Psoas muscle (tissue), 8 donors: ENCODE data around the gene ID1. TPM values are rescaled to one million over a fixed set of nuclear protein-coding genes. Genes with fewer than 3 reads are reported as not detected.

Source experiments
- ATAC-seq, 4 donors: fragments of 200-7000 bp; cut with Tn5 transposase; one replicate each; pipeline ENCODE4 v1.9.1; 2020; ENCODE audit warnings: moderate library complexity in 3 of 4, mild to moderate bottlenecking in 2 of 4
- DNase-seq, 2 donors: peaks; one replicate each; pipeline ENCODE4 v3.0.0-alpha.2; 2020
- H3K27ac ChIP-seq: fragments of 200-600 bp; one replicate; pipeline ENCODE4 v1.8.0; 2022
- H3K27me3 ChIP-seq, 3 donors: fragments of 200-600 bp in 1 of 3; one replicate each; pipeline versions ENCODE4 v1.6.1 to v1.8.0; 2013 to 2022; ENCODE audit warnings: low read length in 2 of 3, mild to moderate bottlenecking in 2 of 3, moderate library complexity in 1 of 3; ENCODE audit not compliant: insufficient read depth in 3 of 3
- H3K36me3 ChIP-seq, 2 donors: fragments of 200-600 bp in 1 of 2; one replicate each; pipeline versions ENCODE4 v1.6.1 to v1.8.0; 2013 to 2022; ENCODE audit warnings: low read depth in 1 of 2, mild to moderate bottlenecking in 1 of 2, moderate library complexity in 1 of 2; ENCODE audit not compliant: insufficient read depth in 1 of 2
- H3K4me1 ChIP-seq: fragments of 200-600 bp; one replicate; pipeline ENCODE4 v1.8.0; 2022
- H3K4me3 ChIP-seq: fragments of 200-600 bp; one replicate; pipeline ENCODE4 v1.8.0; 2022; ENCODE audit warnings: mild to moderate bottlenecking
- H3K9me3 ChIP-seq: fragments of 200-600 bp; one replicate; pipeline ENCODE4 v1.8.0; 2022
- CTCF ChIP-seq: fragments of 200-600 bp; IDR thresholded peaks from one replicate; pipeline ENCODE4 v1.8.0; 2022; ENCODE audit warnings: antibody characterized with exemption
- WGBS, 3 donors: extraction: QIAGEN DNeasy Blood & Tissue Kit; methylation state at CpG; one replicate each; pipeline versions ENCODE4 v1.1.6 to v1.1.7; 2013; 5-methylcytosine and 5-hydroxymethylcytosine counted together
- intact Hi-C, 2 donors: fragments of 100-400 bp; cut with DNase I; formaldehyde crosslinking; loops; one replicate each; pipeline versions ENCODE4 v1.11.0 to v1.14.2; 2022
- polyA plus RNA-seq, 3 donors: library from polyadenylated mRNA; stranded (reverse); fragments of 200-250 nt; gene quantifications; one replicate each; pipeline ENCODE4 v1.2.3, GENCODE V29; 2013
- total RNA-seq, 4 donors: library from RNA; stranded (reverse); fragmentation: NEBNext Ultra II Directional in 2 of 4; extraction: Animal tissue kit (Norgen Biotek cat#: 25700) in 2 of 4; gene quantifications; one replicate each; pipeline versions ENCODE4 v1.2.1 to v1.2.4, GENCODE V29; 2021 to 2023
- donor health status: healthy with polysubstance abuse.
- donor health status: DM: no; HTN: no; CAD: no; lungs with moderate emphysema.
- donor health status: Bipolar disorder and iron deficiency.
- donor health status: healthy.
- donor health status: DM: yes; HTN: yes; CAD: no.
- donor health status: DM: no; HTN: no; CAD: no.
- donor health status: DM: no; HTN: no; CAD: no.
- donor health status: DM: yes; HTN: yes; CAD: no.

Gene ID1
- total and polyA plus RNA-seq, 7 donors = 25.1 to 574 (median 80.6) TPM

DNA sequence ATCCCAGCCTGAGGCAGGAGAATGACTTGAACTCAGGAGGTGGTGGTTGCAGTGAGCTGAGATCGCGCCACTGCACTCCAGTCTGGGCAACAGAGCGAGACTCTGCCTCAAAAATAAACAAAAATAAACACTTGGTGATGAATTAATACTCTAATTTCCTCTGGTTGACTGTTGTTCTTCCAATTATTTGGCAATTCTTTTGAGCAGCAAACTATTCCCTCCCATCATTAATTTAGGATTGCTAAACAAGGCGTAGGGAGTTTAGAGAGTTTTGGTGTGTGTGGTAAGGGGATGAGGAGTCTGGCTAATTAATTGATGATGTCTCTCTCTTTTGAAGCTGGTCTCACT, 2.7 kb upstream of the ID1 start:
- Histone ChIP-seq H3K4me1 (peaks cover 17% of the 10 kb centered on the region), H3K4me3 (no peak overlapping the region), H3K27me3 (peaks cover 0 to 3% (median 0%) of the 10 kb centered on the region in 3 donors), H3K27ac (peak overlapping the region; percentile 85), H3K36me3 (no peaks in the 10 kb centered on the region), H3K9me3 (no peaks in the 10 kb centered on the region)
- intact Hi-C loops = no loop called here
- no peak for DNase-seq
- 93% methylated on average over 4 of the region's 4 CpGs for WGBS, 3 donors
- no peak for ATAC-seq
- no peak for TF ChIP-seq CTCF

- WGBS, 3 donors = 77 to 79% (median 78%) methylated on average over 17 of the region's 17 CpGs
- no peaks in the 10 kb centered on the region for H3K9me3 ChIP-seq
- TF ChIP-seq CTCF = no peak
- H3K36me3 ChIP-seq = no peaks in the 10 kb centered on the region
- DNase-seq = no peak
- ATAC-seq = peak in 3 of 4 donors; percentile 26 to 31 (median 28)
- intact Hi-C loops = no loop called here
- H3K4me3 ChIP-seq = no peak overlapping the region
- H3K27ac ChIP-seq = peak overlapping the region; percentile 85
- peaks cover 17% of the 10 kb centered on the region for H3K4me1 ChIP-seq
- H3K27me3 ChIP-seq = peaks cover 0 to 3% (median 0%) of the 10 kb centered on the region in 3 donors
Observed at GRCh38 chr20:31602779-31603441, 2.2 kb upstream of the ID1 start.

DNA sequence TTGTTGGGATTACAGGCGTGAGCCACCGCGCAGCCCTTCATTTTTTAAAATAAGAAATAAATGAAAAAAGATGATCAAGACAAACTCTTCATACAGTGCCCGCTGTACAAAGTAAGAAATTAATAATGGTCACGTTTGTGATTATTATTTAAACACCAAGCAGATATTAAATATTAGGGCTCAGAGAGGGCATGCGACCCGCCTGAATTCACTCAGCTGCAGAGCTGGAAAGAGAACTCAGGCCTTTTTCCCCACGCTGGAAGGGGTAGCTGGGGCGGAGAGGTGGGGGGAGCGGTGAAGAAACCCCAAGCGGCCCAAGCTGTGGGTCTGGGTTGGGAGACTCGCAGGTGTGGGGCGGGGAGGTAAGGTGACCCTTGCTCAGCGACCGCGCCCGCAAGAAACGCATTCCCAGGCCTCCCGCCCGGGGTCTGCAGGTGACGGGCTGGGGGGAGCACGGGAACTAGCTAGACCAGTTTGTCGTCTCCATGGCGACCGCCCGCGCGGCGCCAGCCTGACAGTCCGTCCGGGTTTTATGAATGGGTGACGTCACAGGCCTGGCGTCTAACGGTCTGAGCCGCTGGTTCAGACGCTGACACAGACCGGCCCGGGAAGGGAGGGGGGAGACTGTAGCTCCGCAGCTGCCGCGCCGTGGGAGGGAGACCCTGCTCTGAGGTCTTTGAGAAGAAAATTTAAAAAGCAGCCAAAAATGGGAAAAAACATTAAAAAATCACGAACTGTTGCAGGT, 1.1 kb upstream of the ID1 start:
- 12 to 14% (median 13%) methylated on average over 42 to 43 of the region's 43 CpGs for WGBS, 3 donors
- DNase-seq (peak; percentile 92 to 95), ATAC-seq (peak; percentile 76 to 83 (median 80))
- no peaks in the 10 kb centered on the region for H3K9me3 ChIP-seq
- intact Hi-C loops = no loop called here
- peak overlapping the region; percentile 80 for H3K4me3 ChIP-seq
- peak overlapping the region; percentile 85 for H3K27ac ChIP-seq
- peaks cover 24% of the 10 kb centered on the region for H3K4me1 ChIP-seq
- no peak for TF ChIP-seq CTCF
- H3K36me3 ChIP-seq = no peaks in the 10 kb centered on the region
- peaks cover 0 to 3% (median 0%) of the 10 kb centered on the region in 3 donors for H3K27me3 ChIP-seq

DNA sequence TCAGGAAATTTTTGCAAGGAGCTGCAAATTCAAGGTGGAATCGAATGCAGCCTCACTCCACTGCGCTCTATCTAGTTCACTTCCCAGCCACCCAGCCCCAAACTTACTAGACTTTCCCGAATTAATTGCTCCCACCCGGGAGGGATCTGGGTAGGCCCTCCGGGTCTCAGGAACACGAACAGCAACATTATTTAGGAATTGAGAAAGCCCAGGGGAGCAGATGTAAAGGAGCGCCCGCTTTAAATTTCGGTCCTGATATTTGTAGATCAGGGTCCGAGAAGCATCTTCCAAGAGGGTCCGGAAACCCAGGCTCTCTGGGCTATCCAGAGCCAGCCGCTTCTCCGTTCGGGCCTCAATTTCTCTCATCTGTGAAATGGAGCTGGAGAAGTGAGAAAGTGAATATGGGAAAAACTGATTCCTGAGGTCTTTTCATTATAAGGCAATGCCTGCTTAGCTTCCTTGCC, 490 bp upstream of the ID1 start:
- 2 to 3% (median 2%) methylated on average over 14 of the region's 14 CpGs for WGBS, 3 donors
- H3K4me3 ChIP-seq = peak overlapping the region; percentile 80
- peaks cover 26% of the 10 kb centered on the region for H3K4me1 ChIP-seq
- H3K9me3 ChIP-seq = no peaks in the 10 kb centered on the region
- H3K27me3 ChIP-seq = peaks cover 0 to 3% (median 2%) of the 10 kb centered on the region in 3 donors
- DNase-seq (no peak), ATAC-seq (peak in 1 of 4 donors; percentile 1)
- TF ChIP-seq CTCF = no peak
- H3K27ac ChIP-seq = peak overlapping the region; percentile 85
- H3K36me3 ChIP-seq = no peaks in the 10 kb centered on the region
- intact Hi-C loops = no loop called here
